Esophagus muscularis mucosa (tissue), 4 donors: ENCODE data around the gene MDC1.
"Not testable (repeated sequence)": the region's sequence is repeated elsewhere in the genome, so short reads cannot be mapped to it uniquely, and the experiment has no call there.

Source experiments
- EP300 ChIP-seq: sonication (generic); formaldehyde crosslinking; IDR thresholded peaks from one replicate; pipeline ENCODE4 v1.6.1; 2017; ENCODE audit warnings: antibody characterized with exemption
- POLR2A ChIP-seq: fragments of 450-650 bp; IDR thresholded peaks from one replicate; pipeline ENCODE4 v1.6.1; 2017; ENCODE audit warnings: antibody characterized with exemption, moderate library complexity, mild to moderate bottlenecking, low read depth
- POLR2AphosphoS5 ChIP-seq, 2 donors: sonication (generic); formaldehyde crosslinking; IDR thresholded peaks; one replicate each; pipeline ENCODE4 v1.6.1; 2017; ENCODE audit warnings: antibody characterized with exemption in 2 of 2
- TF ChIP-seq, protein P1 (sequence below), 3 experiments: fragments of 200-600 bp in 2 of 3; fragments of 450-650 bp in 1 of 3; sonication (generic) in 2 of 3; IDR thresholded peaks; one replicate each; pipeline ENCODE4 v1.5.1; 2017 to 2019; ENCODE audit warnings: antibody characterized with exemption in 3 of 3, mild to moderate bottlenecking in 2 of 3, moderate library complexity in 1 of 3

DNA sequence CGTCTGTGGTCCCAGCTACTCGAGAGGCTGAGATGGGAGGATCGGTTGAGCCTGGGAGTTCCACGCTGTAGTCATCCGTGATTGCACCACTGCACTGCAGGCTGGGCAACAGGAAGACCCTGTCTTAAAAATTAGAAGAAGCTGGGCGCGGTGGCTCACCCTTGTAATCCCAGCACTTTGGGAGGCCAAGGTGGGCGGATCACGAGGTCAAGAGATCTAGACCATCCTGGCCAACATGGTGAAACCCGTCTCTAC, 4.9 kb upstream of the MDC1 start:
- TF ChIP-seq, protein P1, sequence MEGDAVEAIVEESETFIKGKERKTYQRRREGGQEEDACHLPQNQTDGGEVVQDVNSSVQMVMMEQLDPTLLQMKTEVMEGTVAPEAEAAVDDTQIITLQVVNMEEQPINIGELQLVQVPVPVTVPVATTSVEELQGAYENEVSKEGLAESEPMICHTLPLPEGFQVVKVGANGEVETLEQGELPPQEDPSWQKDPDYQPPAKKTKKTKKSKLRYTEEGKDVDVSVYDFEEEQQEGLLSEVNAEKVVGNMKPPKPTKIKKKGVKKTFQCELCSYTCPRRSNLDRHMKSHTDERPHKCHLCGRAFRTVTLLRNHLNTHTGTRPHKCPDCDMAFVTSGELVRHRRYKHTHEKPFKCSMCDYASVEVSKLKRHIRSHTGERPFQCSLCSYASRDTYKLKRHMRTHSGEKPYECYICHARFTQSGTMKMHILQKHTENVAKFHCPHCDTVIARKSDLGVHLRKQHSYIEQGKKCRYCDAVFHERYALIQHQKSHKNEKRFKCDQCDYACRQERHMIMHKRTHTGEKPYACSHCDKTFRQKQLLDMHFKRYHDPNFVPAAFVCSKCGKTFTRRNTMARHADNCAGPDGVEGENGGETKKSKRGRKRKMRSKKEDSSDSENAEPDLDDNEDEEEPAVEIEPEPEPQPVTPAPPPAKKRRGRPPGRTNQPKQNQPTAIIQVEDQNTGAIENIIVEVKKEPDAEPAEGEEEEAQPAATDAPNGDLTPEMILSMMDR (IDR thresholded peaks at IDR 0.05): not testable (repeated sequence)
- not testable (repeated sequence) for TF ChIP-seq POLR2AphosphoS5 (IDR thresholded peaks at IDR 0.05); POLR2A; EP300
